Psoas muscle (tissue), 8 donors: ENCODE measurements around the gene CYP4F8. TPM values are rescaled to one million over a fixed set of nuclear protein-coding genes. Genes with fewer than 3 reads are reported as not detected.

Experiments used
- ATAC-seq, 4 donors: fragments of 200-7000 bp; cut with Tn5 transposase; one replicate each; pipeline ENCODE4 v1.9.1; 2020; ENCODE audit warnings: moderate library complexity in 3 of 4, mild to moderate bottlenecking in 2 of 4
- DNase-seq, 2 donors: peaks; one replicate each; pipeline ENCODE4 v3.0.0-alpha.2; 2020
- H3K27ac ChIP-seq: fragments of 200-600 bp; one replicate; pipeline ENCODE4 v1.8.0; 2022
- H3K27me3 ChIP-seq, 3 donors: fragments of 200-600 bp in 1 of 3; one replicate each; pipeline versions ENCODE4 v1.6.1 to v1.8.0; 2013 to 2022; ENCODE audit warnings: low read length in 2 of 3, mild to moderate bottlenecking in 2 of 3, moderate library complexity in 1 of 3; ENCODE audit not compliant: insufficient read depth in 3 of 3
- H3K36me3 ChIP-seq, 2 donors: fragments of 200-600 bp in 1 of 2; one replicate each; pipeline versions ENCODE4 v1.6.1 to v1.8.0; 2013 to 2022; ENCODE audit warnings: low read depth in 1 of 2, mild to moderate bottlenecking in 1 of 2, moderate library complexity in 1 of 2; ENCODE audit not compliant: insufficient read depth in 1 of 2
- H3K4me1 ChIP-seq: fragments of 200-600 bp; one replicate; pipeline ENCODE4 v1.8.0; 2022
- H3K4me3 ChIP-seq: fragments of 200-600 bp; one replicate; pipeline ENCODE4 v1.8.0; 2022; ENCODE audit warnings: mild to moderate bottlenecking
- H3K9me3 ChIP-seq: fragments of 200-600 bp; one replicate; pipeline ENCODE4 v1.8.0; 2022
- CTCF ChIP-seq: fragments of 200-600 bp; IDR thresholded peaks from one replicate; pipeline ENCODE4 v1.8.0; 2022; ENCODE audit warnings: antibody characterized with exemption
- WGBS, 3 donors: extraction: QIAGEN DNeasy Blood & Tissue Kit; methylation state at CpG; one replicate each; pipeline versions ENCODE4 v1.1.6 to v1.1.7; 2013; 5-methylcytosine and 5-hydroxymethylcytosine counted together
- intact Hi-C, 2 donors: fragments of 100-400 bp; cut with DNase I; formaldehyde crosslinking; loops; one replicate each; pipeline versions ENCODE4 v1.11.0 to v1.14.2; 2022
- polyA plus RNA-seq, 3 donors: library from polyadenylated mRNA; stranded (reverse); fragments of 200-250 nt; gene quantifications; one replicate each; pipeline ENCODE4 v1.2.3, GENCODE V29; 2013
- total RNA-seq, 4 donors: library from RNA; stranded (reverse); fragmentation: NEBNext Ultra II Directional in 2 of 4; extraction: Animal tissue kit (Norgen Biotek cat#: 25700) in 2 of 4; gene quantifications; one replicate each; pipeline versions ENCODE4 v1.2.1 to v1.2.4, GENCODE V29; 2021 to 2023
- donor health status: healthy with polysubstance abuse.
- donor health status: DM: no; HTN: no; CAD: no; lungs with moderate emphysema.
- donor health status: Bipolar disorder and iron deficiency.
- donor health status: healthy.
- donor health status: DM: yes; HTN: yes; CAD: no.
- donor health status: DM: no; HTN: no; CAD: no.
- donor health status: DM: no; HTN: no; CAD: no.
- donor health status: DM: yes; HTN: yes; CAD: no.

Gene CYP4F8
- total and polyA plus RNA-seq, 7 donors: not detected

GRCh38 chr19:15631817-15632216 lies 16.8 kb downstream of the CYP4F8 start:
- no peak overlapping the region for H3K4me3 ChIP-seq
- no peaks in the 10 kb centered on the region for H3K36me3 ChIP-seq
- H3K27me3 ChIP-seq: peaks cover 0 to 5% (median 2%) of the 10 kb centered on the region in 3 donors
- TF ChIP-seq CTCF: no peak
- intact Hi-C loops: no loop called here
- ATAC-seq: no peak
- H3K9me3 ChIP-seq: no peaks in the 10 kb centered on the region
- H3K27ac ChIP-seq: no peak overlapping the region
- 0 to 3% (median 2%) methylated on average over 5 to 9 of the region's 9 CpGs for WGBS, 3 donors
- DNase-seq: no peak
- no peaks in the 10 kb centered on the region for H3K4me1 ChIP-seq

- Histone ChIP-seq H3K4me3 (no peak overlapping the region), H3K9me3 (no peaks in the 10 kb centered on the region), H3K36me3 (no peaks in the 10 kb centered on the region), H3K4me1 (no peaks in the 10 kb centered on the region), H3K27me3 (peaks cover 0 to 5% (median 2%) of the 10 kb centered on the region in 3 donors), H3K27ac (no peak overlapping the region)
- WGBS, 3 donors: 46 to 52% (median 51%) methylated on average over 5 of the region's 5 CpGs
- ATAC-seq (no peak), DNase-seq (no peak)
- intact Hi-C loops: no loop called here
- TF ChIP-seq CTCF: no peak
Observed at GRCh38 chr19:15633082-15633835, 18.2 kb downstream of the CYP4F8 start.

DNA sequence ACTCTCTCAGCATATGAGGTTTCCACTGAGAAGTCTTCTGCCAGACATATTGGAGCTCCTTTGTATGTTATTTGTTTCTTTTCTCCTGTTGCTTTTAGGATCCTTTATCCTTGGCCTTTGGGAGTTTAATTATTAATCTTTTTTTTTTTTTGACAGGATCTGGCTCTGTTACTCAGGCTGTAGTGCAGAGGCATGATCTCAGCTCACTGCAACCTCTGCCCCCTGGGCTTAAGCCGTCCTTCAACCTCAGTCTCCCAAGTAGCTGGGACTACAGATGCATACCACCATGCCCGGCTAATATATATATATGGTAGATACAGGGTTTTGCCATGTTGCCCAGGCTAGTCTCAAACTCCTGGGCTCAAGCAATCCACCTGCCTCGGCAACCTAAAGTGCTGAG lies 19.1 kb downstream of the CYP4F8 start:
- no peak for TF ChIP-seq CTCF
- no peak for DNase-seq
- Histone ChIP-seq H3K4me1 (no peaks in the 10 kb centered on the region), H3K27ac (no peak overlapping the region), H3K36me3 (no peaks in the 10 kb centered on the region), H3K27me3 (peaks cover 0 to 5% (median 2%) of the 10 kb centered on the region in 3 donors), H3K4me3 (no peak overlapping the region), H3K9me3 (no peaks in the 10 kb centered on the region)
- WGBS, 3 donors: 62 to 74% (median 69%) methylated on average over 3 of the region's 3 CpGs
- intact Hi-C loops: no loop called here
- ATAC-seq: no peak

- no peak for TF ChIP-seq CTCF
- ATAC-seq (no peak), DNase-seq (no peak)
- Histone ChIP-seq H3K4me1 (no peaks in the 10 kb centered on the region), H3K4me3 (no peak overlapping the region), H3K36me3 (no peaks in the 10 kb centered on the region), H3K27ac (no peak overlapping the region), H3K27me3 (peaks cover 0 to 5% (median 2%) of the 10 kb centered on the region in 3 donors), H3K9me3 (no peaks in the 10 kb centered on the region)
- 60 to 78% (median 64%) methylated on average over 2 of the region's 2 CpGs for WGBS, 3 donors
- intact Hi-C loops: no loop called here
Observed at GRCh38 chr19:15635016-15635805, 20.2 kb downstream of the CYP4F8 start.
